Activated B cell treated with CpG ODN at 0.5 μM for 24 hours (primary cell): ENCODE results near the gene ATCAY. TPM values are rescaled to one million over a fixed set of nuclear protein-coding genes. Genes with fewer than 3 reads are reported as not detected.

ENCODE experiments used
- ATAC-seq: fragments of 200-7000 bp; cut with Tn5 transposase; one replicate; pipeline ENCODE4 v1.10.0; 2021; ENCODE audit warnings: low read depth, mild to moderate bottlenecking, moderate library complexity
- CTCF ChIA-PET: fragments of 350-600 bp; sonication (Branson Sonifier 250); formaldehyde crosslinking; loops from one replicate; lab custom pipeline; 2021; ENCODE audit warnings: antibody characterized with exemption; lab: Charles Lee
- POLR2A ChIA-PET: fragments of 350-600 bp; sonication (Branson Sonifier 250); formaldehyde crosslinking; loops from one replicate; lab custom pipeline; 2021; ENCODE audit warnings: antibody characterized with exemption; lab: Charles Lee
- DNase-seq: peaks from one replicate; pipeline ENCODE4 v3.0.0; 2022
- H3K27ac Mint-ChIP-seq: one replicate; pipeline ENCODE4 v1.8.0; 2020; ENCODE audit warnings: mixed read lengths
- H3K27me3 Mint-ChIP-seq: one replicate; pipeline ENCODE4 v1.8.0; 2021; ENCODE audit warnings: mixed read lengths
- H3K36me3 Mint-ChIP-seq: one replicate; pipeline ENCODE4 v1.8.0; 2021; ENCODE audit warnings: low read depth, mixed read lengths
- H3K4me1 Mint-ChIP-seq: one replicate; pipeline ENCODE4 v1.8.0; 2021; ENCODE audit warnings: mixed read lengths
- H3K4me3 Mint-ChIP-seq: one replicate; pipeline ENCODE4 v1.8.0; 2020; ENCODE audit warnings: mild to moderate bottlenecking, mixed read lengths
- H3K9me3 Mint-ChIP-seq: one replicate; pipeline ENCODE4 v1.8.0; 2020; ENCODE audit warnings: mixed read lengths
- intact Hi-C: fragments of 100-400 bp; cut with micrococcal nuclease; formaldehyde crosslinking; loops from one replicate; pipeline ENCODE4 v1.15.1; 2024
- total RNA-seq: library from RNA; stranded (reverse); gene quantifications from 2 replicates; pipeline ENCODE4 v1.2.3, GENCODE V29; 2022
- TF ChIP-seq, protein P1 (sequence below): fragments of 200-600 bp; IDR thresholded peaks from one replicate; pipeline ENCODE4 v1.8.0; 2022; ENCODE audit warnings: antibody characterized with exemption, mild to moderate bottlenecking

Gene ATCAY
- total RNA-seq, 1 donor from 2014 or later: not detected

DNA sequence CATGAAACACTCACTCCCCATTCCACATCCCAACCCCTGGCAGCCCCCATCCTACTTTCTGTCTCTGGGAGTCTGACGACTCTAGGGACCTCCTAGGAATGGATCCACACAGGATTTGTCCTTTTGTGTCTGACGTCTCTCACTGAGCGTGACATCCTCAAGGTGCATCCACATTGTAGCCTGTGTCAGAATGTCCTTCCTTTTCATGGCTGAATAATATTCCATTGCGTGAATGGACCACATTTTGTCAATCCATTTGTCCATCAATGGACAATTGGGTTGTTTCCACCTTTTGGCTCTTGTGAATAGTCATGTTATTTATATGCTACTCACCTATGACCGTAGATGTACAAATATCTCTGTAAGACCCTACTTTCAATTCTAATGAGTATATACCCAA is 35.5 kb downstream of the ATCAY start:
- Mint-ChIP-seq H3K27me3 (peaks cover 9% of the 10 kb centered on the region), H3K4me1 (peaks cover 4% of the 10 kb centered on the region), H3K9me3 (peaks cover 4% of the 10 kb centered on the region), H3K36me3 (no peaks in the 10 kb centered on the region), H3K4me3 (no peak overlapping the region), H3K27ac (no peak overlapping the region)
- ATAC-seq (no peak), DNase-seq (no peak)
- TF ChIP-seq, protein P1, sequence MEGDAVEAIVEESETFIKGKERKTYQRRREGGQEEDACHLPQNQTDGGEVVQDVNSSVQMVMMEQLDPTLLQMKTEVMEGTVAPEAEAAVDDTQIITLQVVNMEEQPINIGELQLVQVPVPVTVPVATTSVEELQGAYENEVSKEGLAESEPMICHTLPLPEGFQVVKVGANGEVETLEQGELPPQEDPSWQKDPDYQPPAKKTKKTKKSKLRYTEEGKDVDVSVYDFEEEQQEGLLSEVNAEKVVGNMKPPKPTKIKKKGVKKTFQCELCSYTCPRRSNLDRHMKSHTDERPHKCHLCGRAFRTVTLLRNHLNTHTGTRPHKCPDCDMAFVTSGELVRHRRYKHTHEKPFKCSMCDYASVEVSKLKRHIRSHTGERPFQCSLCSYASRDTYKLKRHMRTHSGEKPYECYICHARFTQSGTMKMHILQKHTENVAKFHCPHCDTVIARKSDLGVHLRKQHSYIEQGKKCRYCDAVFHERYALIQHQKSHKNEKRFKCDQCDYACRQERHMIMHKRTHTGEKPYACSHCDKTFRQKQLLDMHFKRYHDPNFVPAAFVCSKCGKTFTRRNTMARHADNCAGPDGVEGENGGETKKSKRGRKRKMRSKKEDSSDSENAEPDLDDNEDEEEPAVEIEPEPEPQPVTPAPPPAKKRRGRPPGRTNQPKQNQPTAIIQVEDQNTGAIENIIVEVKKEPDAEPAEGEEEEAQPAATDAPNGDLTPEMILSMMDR: no peak
- intact Hi-C loops: no loop called here
- ChIA-PET CTCF (no interaction called here), POLR2A (no interaction called here)

DNA sequence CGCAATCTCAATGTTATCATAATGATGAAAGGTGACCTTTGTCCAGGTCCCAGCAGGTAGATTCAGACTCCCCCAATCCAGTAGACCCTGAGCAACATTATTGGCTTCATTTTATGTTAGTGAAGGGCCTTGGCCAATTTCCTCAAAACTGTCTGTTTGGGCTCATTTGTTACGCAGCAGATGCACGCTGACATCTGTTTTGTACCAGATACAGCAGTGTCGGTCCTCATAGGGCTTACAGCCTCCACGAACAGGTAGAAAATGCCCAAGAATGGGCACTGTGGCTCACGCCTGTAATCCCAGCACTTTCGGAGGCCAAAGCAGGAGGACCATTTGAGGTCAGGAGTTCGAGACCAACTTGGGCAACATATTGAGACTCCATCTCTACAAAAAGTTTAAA is 39.3 kb downstream of the ATCAY start:
- H3K9me3 Mint-ChIP-seq: peaks cover 9% of the 10 kb centered on the region
- H3K4me1 Mint-ChIP-seq: peaks cover 4% of the 10 kb centered on the region
- TF ChIP-seq, protein P1: no peak
- ATAC-seq (no peak), DNase-seq (no peak)
- ChIA-PET CTCF (no interaction called here), POLR2A (no interaction called here)
- H3K4me3 Mint-ChIP-seq: no peak overlapping the region
- intact Hi-C loops: no loop called here
- H3K27ac Mint-ChIP-seq: no peak overlapping the region
- H3K27me3 Mint-ChIP-seq: peaks cover 9% of the 10 kb centered on the region
- no peaks in the 10 kb centered on the region for H3K36me3 Mint-ChIP-seq

DNA sequence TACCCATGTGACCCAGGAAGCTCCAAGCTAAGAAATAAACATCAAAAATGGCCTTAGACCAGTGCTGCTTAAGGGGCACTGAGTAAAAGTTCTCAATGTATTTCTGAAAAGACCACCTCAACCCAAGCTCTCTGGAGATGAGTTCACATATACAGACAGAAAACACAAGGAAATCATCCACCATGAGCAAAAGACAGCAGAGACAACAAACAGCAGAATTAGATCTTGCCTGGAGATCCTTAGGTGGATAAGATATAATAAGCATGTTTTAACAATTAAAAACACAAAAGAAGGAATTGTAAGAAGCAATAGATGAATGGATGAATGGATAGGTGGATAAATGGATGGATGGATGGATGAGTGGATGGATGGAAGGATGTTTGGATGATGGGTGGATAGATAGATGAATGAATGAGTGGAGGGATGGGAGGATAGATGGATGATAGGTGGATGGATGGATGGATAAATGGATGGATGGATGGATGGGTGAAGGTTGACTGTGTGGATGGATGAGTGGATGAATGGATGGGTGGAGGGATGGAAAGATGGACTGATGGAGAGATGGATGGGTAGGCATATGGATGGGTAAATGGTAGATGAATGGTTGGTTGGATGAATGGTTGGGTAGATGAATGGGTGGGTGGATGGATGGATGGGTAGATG is 42.7 kb downstream of the ATCAY start:
- no peaks in the 10 kb centered on the region for H3K4me1 Mint-ChIP-seq
- CTCF ChIA-PET: no interaction called here
- H3K27me3 Mint-ChIP-seq: peaks cover 4% of the 10 kb centered on the region
- no peaks in the 10 kb centered on the region for H3K36me3 Mint-ChIP-seq
- intact Hi-C loops: no loop called here
- ATAC-seq (no peak), DNase-seq (no peak)
- TF ChIP-seq, protein P1: no peak
- H3K4me3 Mint-ChIP-seq: no peak overlapping the region
- H3K9me3 Mint-ChIP-seq: peaks cover 9% of the 10 kb centered on the region
- no peak overlapping the region for H3K27ac Mint-ChIP-seq
- POLR2A ChIA-PET: no interaction called here

DNA sequence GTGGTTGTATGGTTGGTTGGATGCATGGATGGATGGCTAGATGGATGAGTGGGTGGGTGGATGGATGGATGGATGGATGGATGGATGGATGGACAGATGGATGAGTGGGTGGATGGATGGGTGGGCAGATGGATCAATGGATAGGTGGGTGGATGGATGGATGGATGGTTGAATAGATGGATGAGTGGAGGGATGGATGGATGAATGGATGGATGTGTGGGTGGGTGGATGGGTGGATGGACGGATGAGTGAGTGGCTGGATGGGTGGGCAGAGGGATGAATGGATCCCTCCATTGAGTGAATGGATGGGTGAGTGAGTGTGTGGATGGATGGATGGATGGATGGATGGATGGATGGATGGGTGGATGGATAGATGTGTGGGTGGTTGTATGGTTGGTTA is 43.4 kb downstream of the ATCAY start:
- no peak for ATAC-seq
- Mint-ChIP-seq H3K4me1 (no peaks in the 10 kb centered on the region), H3K9me3 (peaks cover 9% of the 10 kb centered on the region)

DNA sequence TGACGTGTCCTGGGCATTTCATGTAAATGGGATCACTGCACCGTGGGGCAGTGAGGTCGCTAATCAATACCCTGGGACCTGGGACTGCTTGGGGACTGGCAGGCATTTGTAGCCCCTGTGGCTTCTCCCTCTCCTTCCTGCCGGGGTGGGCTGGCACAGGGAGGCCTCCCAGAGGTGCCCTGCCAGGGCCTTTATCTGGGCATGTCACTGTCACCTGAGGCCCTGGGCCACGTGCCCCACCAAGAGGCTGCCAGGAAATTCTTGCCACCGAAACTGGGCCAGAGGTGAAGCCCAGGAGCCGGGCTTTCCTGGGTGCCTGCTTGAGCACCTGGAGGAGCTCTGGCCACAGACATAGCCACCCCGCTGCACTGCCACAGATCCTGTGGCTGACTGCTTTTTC is 50.6 kb downstream of the ATCAY start:
- Mint-ChIP-seq H3K36me3 (no peaks in the 10 kb centered on the region), H3K4me1 (no peaks in the 10 kb centered on the region), H3K4me3 (no peak overlapping the region), H3K27me3 (peaks cover 15% of the 10 kb centered on the region), H3K27ac (no peak overlapping the region), H3K9me3 (no peaks in the 10 kb centered on the region)
- TF ChIP-seq, protein P1: no peak
- intact Hi-C loops: no loop called here
- POLR2A ChIA-PET: interaction anchor here (0.6 kb wide), 1 partner anchor 64 kb away, joined by 4 read pairs; no protein-coding TSS in a partner anchor
- ATAC-seq: no peak
- CTCF ChIA-PET: no interaction called here
- DNase-seq: no peak

More for the DNA sequence above, 43.4 kb downstream of the ATCAY start:
- POLR2A ChIA-PET: no interaction called here
- no peak for DNase-seq
- CTCF ChIA-PET: no interaction called here
- Mint-ChIP-seq H3K27ac (no peak overlapping the region), H3K4me3 (no peak overlapping the region), H3K36me3 (no peaks in the 10 kb centered on the region), H3K27me3 (peaks cover 4% of the 10 kb centered on the region)
- intact Hi-C loops: no loop called here
- TF ChIP-seq, protein P1: no peak
